GM18520 (cell line): Measurements from ENCODE around the gene MT1A.
A peak's percentile ranks its signal among the peaks of the same experiment; 100 is the strongest.

Experiments used
- ATAC-seq: cut with Tn5 transposase; IDR thresholded peaks from one replicate; pipeline ENCODE4 v1.9.1; 2021; ENCODE audit not compliant: unreplicated experiment

MT1A gene

GRCh38 chr16:56637814-56638750 is at the start of gene MT1A:
Gene MT1A (plus strand): TSS chr16:56638666. CDS start chr16:56638739, 73 bp downstream.
- ATAC-seq, result no peak

DNA sequence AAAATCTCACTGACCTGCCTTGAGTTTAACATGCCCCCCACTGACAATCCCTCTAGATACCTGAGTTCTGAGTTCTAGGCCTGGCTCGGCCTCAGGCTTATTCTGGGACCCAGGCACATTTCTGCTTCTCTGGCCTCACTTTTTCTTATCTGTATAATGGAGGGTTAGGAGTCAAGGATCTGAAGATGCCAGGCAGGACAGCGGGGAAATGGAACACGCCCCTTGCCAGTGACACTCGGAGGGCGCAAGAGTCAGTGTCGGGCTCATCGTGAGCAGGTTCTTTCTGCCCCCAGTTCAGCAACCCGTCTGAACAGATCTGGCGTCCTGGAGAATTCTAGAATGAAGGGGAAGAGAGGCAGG is 49.7 kb upstream of the MT1A start:
- ATAC-seq, result no peak

DNA sequence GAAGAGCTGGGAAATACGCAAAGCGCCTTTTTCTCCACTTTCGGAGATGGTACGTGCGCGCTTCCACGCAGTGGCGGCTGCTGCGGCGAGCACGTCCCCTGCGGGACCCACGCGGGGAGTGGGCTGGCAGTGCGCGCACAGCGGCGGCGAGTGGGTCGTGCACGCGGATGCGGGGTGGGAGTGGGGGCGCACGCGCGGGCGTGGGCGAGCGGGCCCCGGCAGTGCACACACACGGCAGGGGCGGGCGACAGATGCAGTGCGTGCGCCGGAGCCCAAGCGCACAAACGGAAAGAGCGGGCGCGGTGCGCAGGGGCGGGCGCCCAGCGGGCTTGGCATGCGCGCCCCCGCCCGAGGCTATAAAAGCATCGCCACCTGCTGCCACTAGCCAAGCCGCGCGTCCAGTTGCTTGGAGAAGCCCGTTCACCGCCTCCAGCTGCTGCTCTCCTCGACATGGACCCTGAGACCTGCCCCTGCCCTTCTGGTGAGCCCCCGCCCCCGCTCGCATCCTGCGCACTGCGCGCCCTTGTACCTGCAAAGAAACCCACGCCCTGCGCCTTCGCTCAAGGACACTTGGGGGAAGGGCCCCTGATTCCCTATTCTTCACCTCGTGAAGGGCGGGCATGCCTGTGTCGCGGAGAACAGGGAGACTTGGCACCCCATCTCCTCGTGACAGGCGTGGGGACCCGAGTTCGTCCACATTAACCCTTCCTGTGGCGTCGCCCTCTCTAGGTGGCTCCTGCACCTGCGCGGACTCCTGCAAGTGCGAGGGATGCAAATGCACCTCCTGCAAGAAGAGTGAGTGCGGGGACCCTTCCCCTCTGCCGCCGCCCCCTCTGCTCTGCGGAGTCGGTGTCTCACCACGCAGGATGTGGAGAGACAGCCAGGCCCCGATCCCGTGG is 49.1 kb upstream of the MT1A start, which contains the start of gene MT3:
Gene MT3 (plus strand): TSS at position 388 of the 899 bp plus-strand sequence. CDS start 63 bp downstream, at position 451.
- no peak for ATAC-seq

- no peak for ATAC-seq
Observed at GRCh38 chr16:56591377-56592060, 46.9 kb upstream of the MT1A start.

- ATAC-seq, result no peak
Observed at GRCh38 chr16:56593573-56594291, 44.7 kb upstream of the MT1A start.

GRCh38 chr16:56594292-56594619 is 44.2 kb upstream of the MT1A start:
- ATAC-seq, result no peak

GRCh38 chr16:56600398-56600999 is 38.0 kb upstream of the MT1A start:
- ATAC-seq, result no peak

- no peak for ATAC-seq
Observed at GRCh38 chr16:56601325-56601724, 37.1 kb upstream of the MT1A start.

GRCh38 chr16:56603589-56603988 is 34.9 kb upstream of the MT1A start:
- ATAC-seq, result no peak

GRCh38 chr16:56604966-56605365 is 33.5 kb upstream of the MT1A start:
- ATAC-seq, result no peak

DNA sequence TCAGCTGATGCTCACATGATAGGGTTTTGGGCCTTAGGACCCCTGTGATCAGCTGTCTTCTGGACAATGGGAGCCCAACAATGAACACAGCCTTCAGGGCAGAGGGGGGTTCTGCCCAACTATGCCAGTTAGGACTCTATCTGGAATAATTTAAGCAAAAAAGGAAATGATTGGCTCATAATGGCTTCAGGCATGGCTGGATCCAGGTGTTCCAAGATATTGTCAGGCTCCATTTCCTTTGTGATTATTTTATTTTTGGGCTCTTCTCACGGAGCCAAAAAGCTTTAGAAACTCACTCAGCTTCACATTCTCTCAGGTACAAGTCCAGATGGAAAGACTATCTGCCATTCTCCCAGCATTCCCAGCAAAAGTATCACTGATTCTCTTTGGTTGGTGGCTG is 33.0 kb upstream of the MT1A start:
- no peak for ATAC-seq

DNA sequence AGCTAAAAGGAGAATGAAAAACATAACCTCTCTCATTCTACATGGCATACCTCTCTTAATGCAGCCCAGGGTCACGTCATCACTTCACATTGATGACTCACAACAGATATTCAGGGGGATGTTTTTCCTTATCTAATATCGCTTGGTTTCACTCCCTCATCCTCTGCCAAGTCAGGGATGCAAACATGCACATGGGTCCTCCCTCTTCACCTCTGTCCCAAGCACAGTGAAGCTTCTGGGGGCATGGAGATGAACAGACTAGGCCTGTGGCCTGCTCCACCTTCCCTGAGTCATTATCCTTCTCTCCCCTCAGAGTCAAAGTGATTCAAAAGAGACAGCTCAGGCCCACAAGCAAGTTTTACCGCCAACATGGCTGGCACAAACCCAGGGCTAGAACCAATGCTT is 32.4 kb upstream of the MT1A start:
- no peak for ATAC-seq

DNA sequence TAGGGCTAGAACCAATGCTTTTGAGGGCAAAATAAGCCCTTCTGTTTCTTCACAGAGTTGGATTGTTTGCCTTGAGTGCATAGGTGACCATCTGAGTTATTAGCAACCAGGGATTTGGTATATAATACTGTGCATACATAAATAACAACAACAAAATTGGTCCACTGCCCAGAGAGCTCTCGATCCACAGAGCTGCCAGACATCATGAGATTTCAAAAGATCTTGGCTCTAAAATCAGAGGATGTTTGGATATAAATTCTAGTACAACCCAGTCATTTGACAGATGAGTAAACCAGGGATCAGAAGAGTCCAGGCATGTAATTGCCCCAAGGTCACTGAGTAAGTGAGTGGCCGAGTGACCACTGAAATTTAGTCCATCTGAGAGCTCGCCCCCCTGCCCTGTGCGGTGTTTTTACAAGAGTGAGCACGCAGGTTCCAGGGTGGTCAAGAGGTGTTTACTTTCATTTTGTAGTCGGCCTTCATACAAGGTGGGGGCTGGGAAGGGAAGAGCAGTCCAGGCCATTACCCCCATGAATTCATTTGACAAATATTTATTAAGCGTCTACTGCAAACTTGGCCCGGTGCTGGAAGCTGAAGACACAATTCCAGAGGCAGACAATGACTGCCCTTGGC is 31.9 kb upstream of the MT1A start:
- ATAC-seq, result no peak

DNA sequence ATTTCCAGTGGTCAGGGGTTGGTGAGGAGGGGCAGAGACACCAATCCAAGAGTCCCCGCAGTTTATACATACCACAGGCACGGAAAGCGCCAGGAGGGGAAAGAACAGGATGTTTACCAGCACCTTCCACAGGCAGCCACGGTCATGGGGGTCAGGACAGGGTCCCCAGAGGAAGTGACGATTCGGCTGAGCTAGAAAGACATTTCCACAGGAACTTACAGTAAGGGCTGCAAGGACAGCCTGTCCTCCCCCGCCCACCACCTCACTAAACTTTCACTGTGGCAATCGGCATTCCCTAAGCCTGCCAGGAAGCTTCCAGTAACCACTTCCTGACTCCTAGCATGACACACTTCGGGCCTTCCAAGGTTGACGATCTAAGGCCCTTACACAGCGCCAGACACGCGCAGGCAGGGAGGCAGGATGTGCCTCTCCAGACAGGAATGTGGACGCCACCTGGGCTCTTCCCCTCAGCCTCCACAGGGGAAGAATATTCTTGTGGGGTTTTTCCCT is 31.3 kb upstream of the MT1A start:
- no peak for ATAC-seq

GRCh38 chr16:56607675-56608042 is 30.8 kb upstream of the MT1A start:
- no peak for ATAC-seq

- ATAC-seq, result peak; percentile 81
Observed at GRCh38 chr16:56608043-56608875, 30.2 kb upstream of the MT1A start, which contains the start of gene MT2A. Gene MT2A (plus strand): TSS chr16:56608584. CDS start chr16:56608656, 72 bp downstream.

- no peak for ATAC-seq
Observed at GRCh38 chr16:56608876-56609462, 29.5 kb upstream of the MT1A start.

GRCh38 chr16:56609463-56609921 is 29.0 kb upstream of the MT1A start:
- no peak for ATAC-seq
